Fibroblast of lung (primary cell): Measurements from ENCODE around the gene STK4. TPM values are rescaled to one million over a fixed set of nuclear protein-coding genes. Genes with fewer than 3 reads are reported as not detected.
A peak's percentile ranks its signal among the peaks of the same experiment; 100 is the strongest.

ENCODE experiments used
- DNase-seq, 2 donors: peaks; one replicate each; pipeline versions ENCODE4 v3.0.0 to v3.0.0-alpha.2; 2010; ENCODE audit warnings: low read depth in 2 of 2
- H2AFZ ChIP-seq: 2 replicates; pipeline ENCODE4 v1.5.1; 2012; ENCODE audit warnings: low read length, control low read depth, inconsistent platforms
- H3K27ac ChIP-seq: 2 replicates; pipeline ENCODE4 v1.5.1; 2011; ENCODE audit warnings: low read length, control low read depth; ENCODE audit not compliant: insufficient read depth
- H3K27me3 ChIP-seq: 2 replicates; pipeline ENCODE4 v1.5.1; 2011; ENCODE audit warnings: mild to moderate bottlenecking, low read length; ENCODE audit not compliant: control insufficient read depth, insufficient read depth
- H3K36me3 ChIP-seq: 2 replicates; pipeline ENCODE4 v1.5.1; 2011; ENCODE audit warnings: low read length; ENCODE audit not compliant: control insufficient read depth, insufficient read depth
- H3K4me1 ChIP-seq: 2 replicates; pipeline ENCODE4 v1.5.1; 2011; ENCODE audit warnings: low read length; ENCODE audit not compliant: control insufficient read depth, insufficient read depth; ENCODE audit errors: extremely low read depth
- H3K4me2 ChIP-seq: 2 replicates; pipeline ENCODE4 v1.5.1; 2011; ENCODE audit warnings: low read length, control low read depth; ENCODE audit not compliant: insufficient read depth; ENCODE audit errors: extremely low read depth
- H3K4me3 ChIP-seq, 4 experiments: fragments of 200-600 bp in 1 of 4; sonication (generic) in 1 of 4; replicated peaks in 1 of 4; 2 replicates each; pipeline ENCODE4 v1.5.1; 2011 to 2016; ENCODE audit warnings: low read length in 4 of 4, low read depth in 3 of 4, mild to moderate bottlenecking in 3 of 4, control low read depth in 2 of 4, inconsistent platforms in 1 of 4, mixed read lengths in 1 of 4; ENCODE audit not compliant: insufficient read depth in 1 of 4; ENCODE audit errors: control extremely low read depth in 1 of 4
- H3K79me2 ChIP-seq: 2 replicates; pipeline ENCODE4 v1.5.1; 2012; ENCODE audit warnings: mild to moderate bottlenecking, low read length, inconsistent platforms; ENCODE audit not compliant: control insufficient read depth, insufficient read depth
- H3K9ac ChIP-seq: 2 replicates; pipeline ENCODE4 v1.5.1; 2011; ENCODE audit warnings: mild to moderate bottlenecking, low read length, control low read depth; ENCODE audit not compliant: insufficient read depth
- H3K9me3 ChIP-seq: 2 replicates; pipeline ENCODE4 v1.5.1; 2012; ENCODE audit warnings: low read depth, low read length; ENCODE audit not compliant: control insufficient read depth, insufficient read depth
- H4K20me1 ChIP-seq: 2 replicates; pipeline ENCODE4 v1.5.1; 2011; ENCODE audit warnings: low read length; ENCODE audit not compliant: control insufficient read depth, insufficient read depth; ENCODE audit errors: extremely low read depth
- CTCF ChIP-seq, 2 donors: IDR thresholded peaks in 1 of 2; conservative IDR thresholded peaks in 1 of 2; 1 replicate in 1 of 2; 2 replicates in 1 of 2; pipeline ENCODE4 v1.5.1; 2011 to 2012; ENCODE audit warnings: low read length in 2 of 2, control low read depth in 1 of 2, inconsistent platforms in 1 of 2, low read depth in 1 of 2, mild to moderate bottlenecking in 1 of 2
- EZH2 ChIP-seq: IDR thresholded peaks from 2 replicates; pipeline ENCODE4 v1.5.1; 2012; ENCODE audit warnings: low read length, control low read depth, mild to moderate bottlenecking; ENCODE audit errors: missing control alignments
- polyA plus RNA-seq, 2 donors: library from polyadenylated mRNA; depleted of rRNA in 1 of 2; stranded (reverse) in 1 of 2; unstranded in 1 of 2; fragments of >200 nt; gene quantifications; 2 replicates each; pipeline ENCODE4 v1.2.1, GENCODE V29; 2011 to 2012; ENCODE audit warnings: missing spikeins in 1 of 2
- total RNA-seq: library from RNA; depleted of rRNA; stranded (reverse); fragments of >200 nt; gene quantifications from 2 replicates; pipeline ENCODE4 v1.2.1, GENCODE V29; 2014

Gene STK4
- total and polyA plus RNA-seq, 2 donors (not counting 1 experiment from before 2014, with no cell fraction given): 19.0 to 31.7 TPM

DNA sequence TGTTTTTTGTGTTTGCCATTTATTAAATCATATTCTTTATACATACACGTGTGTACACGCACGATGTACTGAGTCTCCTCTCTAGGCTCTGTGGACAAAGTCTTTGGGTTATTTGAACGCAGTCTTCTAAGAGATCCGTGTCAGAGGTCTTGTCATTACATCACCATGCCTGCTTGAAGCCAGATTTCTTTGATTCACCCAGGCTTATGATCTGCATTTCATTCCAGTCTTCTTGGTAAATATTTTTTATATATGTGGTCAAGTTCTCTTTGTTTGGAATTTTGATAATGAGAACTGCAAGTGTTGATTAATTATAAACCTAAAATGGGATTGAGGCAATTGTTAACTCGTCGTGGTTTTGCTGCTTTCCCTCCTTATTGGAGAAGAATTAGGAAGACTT lies 100.1 kb downstream of the STK4 start:
- H3K36me3 ChIP-seq: no peaks in the 10 kb centered on the region
- TF ChIP-seq CTCF (conservative IDR thresholded peaks at IDR 0.05 in 1 of 2, IDR thresholded peaks at IDR 0.05 in 1 of 2; ENCODE audit: low read depth in 1 of 2, low read length in 2 of 2): no peak
- no peak for TF ChIP-seq EZH2
- H3K4me1 ChIP-seq: peaks cover 4% of the 10 kb centered on the region
- no peak overlapping the region for H3K27ac ChIP-seq
- no peak overlapping the region for H2AFZ ChIP-seq
- H3K4me2 ChIP-seq: no peak overlapping the region
- no peaks in the 10 kb centered on the region for H3K27me3 ChIP-seq
- H3K79me2 ChIP-seq: peaks cover 5% of the 10 kb centered on the region
- H3K9ac ChIP-seq: no peak overlapping the region
- H3K9me3 ChIP-seq: no peaks in the 10 kb centered on the region
- peak; percentile 68 to 71 for DNase-seq
- no peak overlapping the region for H3K4me3 ChIP-seq
- H4K20me1 ChIP-seq: no peaks in the 10 kb centered on the region

DNA sequence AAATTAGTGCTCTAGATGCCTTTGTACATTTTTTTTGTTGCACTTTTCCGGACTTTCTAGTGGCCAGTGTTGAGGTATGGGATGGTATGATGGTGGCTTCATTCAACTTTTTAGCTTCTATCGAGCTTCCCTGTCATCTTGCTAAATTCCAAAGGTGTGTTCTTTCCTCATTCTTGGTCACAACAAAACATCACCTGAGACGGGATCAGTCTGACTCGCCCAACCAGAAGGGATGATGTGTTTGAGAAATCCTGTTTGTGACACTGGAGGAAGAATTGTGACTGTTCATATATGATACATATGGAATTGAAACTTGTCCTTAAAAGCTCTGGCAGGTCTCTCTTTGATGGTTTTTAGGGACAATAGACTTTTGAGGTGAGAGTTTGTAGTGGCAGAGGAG lies 100.8 kb downstream of the STK4 start:
- no peaks in the 10 kb centered on the region for H3K9me3 ChIP-seq
- no peaks in the 10 kb centered on the region for H4K20me1 ChIP-seq
- H2AFZ ChIP-seq: no peak overlapping the region
- no peak for DNase-seq
- no peak overlapping the region for H3K27ac ChIP-seq
- no peaks in the 10 kb centered on the region for H3K27me3 ChIP-seq
- no peaks in the 10 kb centered on the region for H3K36me3 ChIP-seq
- H3K9ac ChIP-seq: no peak overlapping the region
- H3K4me2 ChIP-seq: no peak overlapping the region
- TF ChIP-seq CTCF (conservative IDR thresholded peaks at IDR 0.05 in 1 of 2, IDR thresholded peaks at IDR 0.05 in 1 of 2; ENCODE audit: low read depth in 1 of 2, low read length in 2 of 2) (no peak), EZH2 (no peak)
- peaks cover 5% of the 10 kb centered on the region for H3K4me1 ChIP-seq
- H3K4me3 ChIP-seq: no peak overlapping the region
- peaks cover 5% of the 10 kb centered on the region for H3K79me2 ChIP-seq

GRCh38 chr20:45067558-45067957 lies 101.2 kb downstream of the STK4 start:
- H3K36me3 ChIP-seq: no peaks in the 10 kb centered on the region
- H3K27ac ChIP-seq: no peak overlapping the region
- no peak overlapping the region for H2AFZ ChIP-seq
- no peak for TF ChIP-seq CTCF (conservative IDR thresholded peaks at IDR 0.05 in 1 of 2, IDR thresholded peaks at IDR 0.05 in 1 of 2; ENCODE audit: low read depth in 1 of 2, low read length in 2 of 2)
- TF ChIP-seq EZH2: no peak
- H3K4me1 ChIP-seq: peaks cover 5% of the 10 kb centered on the region
- no peak overlapping the region for H3K4me3 ChIP-seq
- peak in 1 of 2 donors; percentile 57 for DNase-seq
- H3K9ac ChIP-seq: no peak overlapping the region
- H3K79me2 ChIP-seq: peaks cover 5% of the 10 kb centered on the region
- H3K27me3 ChIP-seq: no peaks in the 10 kb centered on the region
- H3K9me3 ChIP-seq: no peaks in the 10 kb centered on the region
- no peaks in the 10 kb centered on the region for H4K20me1 ChIP-seq
- H3K4me2 ChIP-seq: no peak overlapping the region
